OCI-LY1 (cell line): ENCODE measurements around the gene XYLB.
"Not testable (repeated sequence)": the region's sequence is repeated elsewhere in the genome, so short reads cannot be mapped to it uniquely, and the experiment has no call there.

Source experiments
- H2AFZ ChIP-seq: fragments of 200-600 bp; sonication (generic), shearing (Covaris generic); 2 replicates; pipeline ENCODE4 v1.6.0; 2014; ENCODE audit warnings: antibody characterized with exemption, mild to moderate bottlenecking, low read length
- H3F3A ChIP-seq: fragments of 200-600 bp; sonication (generic), shearing (Covaris generic); 2 replicates; pipeline ENCODE4 v1.6.0; 2014; ENCODE audit warnings: mild to moderate bottlenecking, antibody characterized with exemption, low read length, moderate library complexity; ENCODE audit not compliant: insufficient read depth
- H3K27ac ChIP-seq: fragments of 200-600 bp; sonication (generic); 2 replicates; pipeline ENCODE4 v1.5.1; 2014; ENCODE audit warnings: low read length, mixed run types, mild to moderate bottlenecking, low read depth; ENCODE audit not compliant: poor library complexity, severe bottlenecking
- H3K27me3 ChIP-seq: fragments of 200-600 bp; sonication (generic); 2 replicates; pipeline ENCODE4 v1.6.0; 2014; ENCODE audit warnings: antibody characterized with exemption, mild to moderate bottlenecking, low read length, moderate library complexity; ENCODE audit not compliant: insufficient read depth
- H3K36me3 ChIP-seq: fragments of 200-600 bp; sonication (generic); 2 replicates; pipeline ENCODE4 v1.6.1; 2014; ENCODE audit warnings: mild to moderate bottlenecking, antibody characterized with exemption, low read length, moderate library complexity, mixed read lengths; ENCODE audit not compliant: insufficient read depth
- H3K4me1 ChIP-seq: fragments of 200-600 bp; sonication (generic); 2 replicates; pipeline ENCODE4 v1.5.1; 2014; ENCODE audit warnings: mild to moderate bottlenecking, low read length, moderate library complexity; ENCODE audit not compliant: insufficient read depth, severe bottlenecking
- H3K4me2 ChIP-seq: fragments of 200-600 bp; sonication (generic), shearing (Covaris generic); 2 replicates; pipeline ENCODE4 v1.6.1; 2014; ENCODE audit warnings: low read length
- H3K4me3 ChIP-seq: fragments of 200-600 bp; sonication (generic); 2 replicates; pipeline ENCODE4 v1.5.1; 2014; ENCODE audit warnings: low read length, low read depth, mild to moderate bottlenecking, mixed read lengths; ENCODE audit not compliant: poor library complexity, severe bottlenecking
- H3K79me2 ChIP-seq: fragments of 200-600 bp; shearing (Covaris generic); 2 replicates; pipeline ENCODE4 v1.6.1; 2016; ENCODE audit warnings: mixed run types, low read length, mixed read lengths; ENCODE audit not compliant: insufficient read depth
- H3K9ac ChIP-seq: fragments of 200-600 bp; sonication (generic), shearing (Covaris generic); 2 replicates; pipeline ENCODE4 v1.6.1; 2014; ENCODE audit warnings: mild to moderate bottlenecking, low read length, mixed read lengths
- H3K9me2 ChIP-seq: fragments of 200-600 bp; sonication (generic), shearing (Covaris generic); 2 replicates; pipeline ENCODE4 v1.6.1; 2014; ENCODE audit warnings: low read depth, mild to moderate bottlenecking, low read length, mixed read lengths
- H3K9me3 ChIP-seq: fragments of 200-600 bp; shearing (Covaris generic); 2 replicates; pipeline ENCODE4 v1.6.1; 2014; ENCODE audit warnings: low read length, mixed read lengths
- H4K20me1 ChIP-seq: fragments of 200-600 bp; sonication (generic), shearing (Covaris generic); 2 replicates; pipeline ENCODE4 v1.6.0; 2016; ENCODE audit warnings: mild to moderate bottlenecking, low read length; ENCODE audit not compliant: insufficient read depth
- EZH2 ChIP-seq: fragments of 200-600 bp; sonication (generic), shearing (Covaris generic); IDR thresholded peaks from 2 replicates; pipeline ENCODE4 v1.8.0; 2017; ENCODE audit warnings: borderline replicate concordance, mixed run types, mild to moderate bottlenecking, antibody characterized with exemption, low read length, moderate library complexity, mixed read lengths
- TF ChIP-seq, protein P1 (sequence below): fragments of 200-600 bp; sonication (generic), shearing (Covaris generic); IDR thresholded peaks from 2 replicates; pipeline ENCODE4 v1.5.1; 2017; ENCODE audit warnings: mild to moderate bottlenecking, antibody characterized with exemption, low read length, moderate library complexity, mixed read lengths

XYLB gene

DNA sequence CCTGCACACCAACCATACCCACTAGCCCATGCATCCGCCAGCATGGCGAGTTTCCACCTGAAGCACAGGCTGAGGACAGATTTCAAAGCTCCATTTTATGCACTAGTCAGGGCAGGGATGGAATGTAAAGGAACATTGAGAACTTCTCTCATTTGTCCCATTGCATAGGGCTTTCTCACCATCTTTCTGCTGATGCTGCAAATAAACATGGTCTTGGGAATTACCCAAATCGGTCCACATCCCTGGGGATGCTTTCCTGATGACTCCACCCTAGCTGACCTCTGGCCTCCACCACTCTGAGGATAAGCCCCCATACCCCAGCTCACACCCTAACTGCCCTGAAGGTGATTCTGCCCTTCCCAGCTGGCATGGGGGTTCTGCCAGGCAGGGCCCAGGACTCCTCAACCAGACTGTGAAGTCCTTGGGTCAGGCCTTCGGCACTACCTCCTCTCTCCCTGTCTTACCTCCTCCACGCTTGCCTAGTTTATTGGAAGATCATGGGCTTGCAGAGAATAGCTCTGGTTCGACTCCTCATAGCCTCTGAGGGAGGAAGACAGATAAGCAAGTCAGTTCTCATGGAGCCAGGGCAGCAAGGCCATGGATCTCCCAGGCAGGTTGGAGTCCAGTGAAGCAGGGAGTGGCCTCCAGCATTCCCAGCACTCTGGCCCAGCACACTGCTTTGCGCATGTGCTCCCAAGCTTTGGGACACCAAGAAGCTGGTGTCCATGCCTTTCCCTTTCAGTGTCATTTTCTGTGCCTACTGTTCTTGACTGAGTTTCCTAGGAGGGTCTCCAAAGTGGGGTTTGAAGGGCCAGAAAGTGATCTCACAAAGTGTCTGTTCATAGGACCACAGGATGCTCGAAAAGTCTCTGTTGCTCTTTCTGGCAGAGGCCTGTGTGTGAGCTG lies 27.6 kb upstream of the XYLB start:
- Histone ChIP-seq H3K9me2 (no peaks in the 10 kb centered on the region), H3K36me3 (no peaks in the 10 kb centered on the region), H3K27ac (no peak overlapping the region), H3K4me1 (no peaks in the 10 kb centered on the region), H2AFZ (no peak overlapping the region), H3K4me3 (no peak overlapping the region), H3F3A (no peaks in the 10 kb centered on the region), H3K9ac (no peak overlapping the region), H4K20me1 (no peaks in the 10 kb centered on the region), H3K4me2 (no peak overlapping the region), H3K27me3 (no peaks in the 10 kb centered on the region; the same call in 1 of the 2 replicates), H3K9me3 (no peaks in the 10 kb centered on the region), H3K79me2 (no peaks in the 10 kb centered on the region)
- no peak for TF ChIP-seq EZH2
- TF ChIP-seq, protein P1, sequence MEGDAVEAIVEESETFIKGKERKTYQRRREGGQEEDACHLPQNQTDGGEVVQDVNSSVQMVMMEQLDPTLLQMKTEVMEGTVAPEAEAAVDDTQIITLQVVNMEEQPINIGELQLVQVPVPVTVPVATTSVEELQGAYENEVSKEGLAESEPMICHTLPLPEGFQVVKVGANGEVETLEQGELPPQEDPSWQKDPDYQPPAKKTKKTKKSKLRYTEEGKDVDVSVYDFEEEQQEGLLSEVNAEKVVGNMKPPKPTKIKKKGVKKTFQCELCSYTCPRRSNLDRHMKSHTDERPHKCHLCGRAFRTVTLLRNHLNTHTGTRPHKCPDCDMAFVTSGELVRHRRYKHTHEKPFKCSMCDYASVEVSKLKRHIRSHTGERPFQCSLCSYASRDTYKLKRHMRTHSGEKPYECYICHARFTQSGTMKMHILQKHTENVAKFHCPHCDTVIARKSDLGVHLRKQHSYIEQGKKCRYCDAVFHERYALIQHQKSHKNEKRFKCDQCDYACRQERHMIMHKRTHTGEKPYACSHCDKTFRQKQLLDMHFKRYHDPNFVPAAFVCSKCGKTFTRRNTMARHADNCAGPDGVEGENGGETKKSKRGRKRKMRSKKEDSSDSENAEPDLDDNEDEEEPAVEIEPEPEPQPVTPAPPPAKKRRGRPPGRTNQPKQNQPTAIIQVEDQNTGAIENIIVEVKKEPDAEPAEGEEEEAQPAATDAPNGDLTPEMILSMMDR: no peak

DNA sequence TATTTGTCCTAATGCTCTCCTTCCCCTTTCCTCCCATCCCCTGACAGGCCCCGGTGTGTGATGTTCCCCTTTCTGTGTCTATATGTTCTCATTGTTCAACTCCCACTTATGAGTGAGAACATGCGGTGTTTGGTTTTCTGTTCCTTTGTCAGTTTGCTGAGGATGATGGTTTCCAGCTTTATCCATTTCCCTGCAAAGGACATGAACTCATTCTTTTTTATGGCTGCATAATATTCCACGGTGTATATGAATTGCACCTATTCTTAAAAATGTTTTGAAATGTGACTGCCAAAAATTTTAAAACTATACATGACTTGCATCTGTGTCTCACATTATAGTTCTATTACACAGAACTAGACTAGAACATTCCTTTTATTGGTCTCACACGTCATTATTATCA lies 25.9 kb upstream of the XYLB start:
- not testable (repeated sequence) for H3K4me1 ChIP-seq, H3K9me3 ChIP-seq, H3K4me2 ChIP-seq, H3K36me3 ChIP-seq, H3F3A ChIP-seq, H4K20me1 ChIP-seq, H3K27ac ChIP-seq, H3K4me3 ChIP-seq, H2AFZ ChIP-seq, H3K27me3 ChIP-seq, H3K79me2 ChIP-seq, H3K9me2 ChIP-seq, H3K9ac ChIP-seq

DNA sequence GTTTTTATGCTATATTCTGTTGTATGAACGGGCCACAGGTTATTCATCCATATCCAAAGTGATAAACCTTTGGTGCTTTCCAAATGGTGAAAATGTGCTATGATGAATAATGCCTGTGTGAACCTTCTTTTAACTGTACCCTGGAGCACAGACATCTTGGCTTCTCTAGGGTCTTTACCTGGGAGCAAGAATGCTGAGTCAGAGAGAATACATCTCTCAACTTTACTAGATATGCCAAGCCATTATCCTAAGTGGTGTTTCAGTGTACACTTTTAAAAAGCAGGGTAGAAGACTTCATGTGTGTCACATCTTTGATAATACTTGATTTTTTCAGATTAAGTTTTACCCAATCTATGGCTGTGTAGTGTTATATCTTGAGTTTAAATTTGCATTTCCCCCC lies 23.5 kb upstream of the XYLB start:
- Histone ChIP-seq H3K9me2 (no peaks in the 10 kb centered on the region), H3K27ac (no peak overlapping the region), H2AFZ (no peak overlapping the region), H3K4me1 (no peaks in the 10 kb centered on the region), H4K20me1 (no peaks in the 10 kb centered on the region), H3K36me3 (no peaks in the 10 kb centered on the region), H3K9ac (no peak overlapping the region), H3K79me2 (no peaks in the 10 kb centered on the region), H3K4me2 (no peak overlapping the region), H3K27me3 (no peaks in the 10 kb centered on the region; the same call in 1 of the 2 replicates), H3K9me3 (no peaks in the 10 kb centered on the region), H3F3A (no peaks in the 10 kb centered on the region), H3K4me3 (no peak overlapping the region)
- TF ChIP-seq, protein P1: no peak
- TF ChIP-seq EZH2: no peak

DNA sequence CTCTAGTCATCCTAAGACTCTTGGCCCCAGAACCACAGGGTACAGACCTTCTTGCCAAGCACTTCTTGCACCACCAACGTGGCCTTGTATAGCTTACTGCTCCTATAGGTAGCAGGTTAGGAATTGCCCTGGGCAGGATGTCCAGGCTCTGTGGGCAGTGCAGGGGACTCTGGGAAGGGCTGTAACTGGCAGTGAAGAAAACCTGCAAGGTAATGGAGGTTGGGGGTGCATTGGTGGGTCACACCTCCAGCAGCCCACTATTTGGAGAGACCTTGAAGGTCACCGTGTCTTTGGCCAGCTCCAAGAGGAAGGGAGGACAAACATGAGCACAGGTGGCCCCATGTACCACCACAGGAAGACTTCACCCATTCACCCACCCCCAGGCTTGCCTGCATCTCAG lies 21.3 kb upstream of the XYLB start:
- Histone ChIP-seq H3K79me2 (no peaks in the 10 kb centered on the region), H3K9me3 (no peaks in the 10 kb centered on the region), H3K4me2 (no peak overlapping the region), H3K4me1 (no peaks in the 10 kb centered on the region), H2AFZ (no peak overlapping the region), H3K9me2 (no peaks in the 10 kb centered on the region), H3K27me3 (no peaks in the 10 kb centered on the region; the same call in 1 of the 2 replicates), H4K20me1 (no peaks in the 10 kb centered on the region), H3F3A (no peaks in the 10 kb centered on the region), H3K36me3 (no peaks in the 10 kb centered on the region), H3K4me3 (no peak overlapping the region), H3K9ac (no peak overlapping the region), H3K27ac (no peak overlapping the region)
- TF ChIP-seq, protein P1: no peak
- no peak for TF ChIP-seq EZH2
